Thymus (tissue), 11 donors: ENCODE measurements around the gene RPS29. TPM values are rescaled to one million over a fixed set of nuclear protein-coding genes. Genes with fewer than 3 reads are reported as not detected.
"Not testable (repeated sequence)": the region's sequence is repeated elsewhere in the genome, so short reads cannot be mapped to it uniquely, and the experiment has no call there.

ENCODE experiments used
- DNase-seq, 9 donors: peaks; one replicate each; pipeline ENCODE4 v3.0.0-alpha.2; 2013; ENCODE audit warnings: low spot score in 9 of 9, low read depth in 6 of 9, missing footprints in 1 of 9
- H3K27ac ChIP-seq, 2 donors: one replicate each; pipeline ENCODE4 v1.5.1; 2013; ENCODE audit warnings: control low read depth in 1 of 2, low read depth in 1 of 2, low read length in 1 of 2, mild to moderate bottlenecking in 1 of 2, moderate library complexity in 1 of 2
- H3K27me3 ChIP-seq, 2 donors: one replicate each; pipeline ENCODE4 v1.5.1; 2013; ENCODE audit warnings: low read length in 1 of 2; ENCODE audit not compliant: control insufficient read depth in 2 of 2, insufficient read depth in 1 of 2
- H3K36me3 ChIP-seq, 2 donors: one replicate each; pipeline ENCODE4 v1.5.1; 2013; ENCODE audit warnings: low read length in 1 of 2, mild to moderate bottlenecking in 1 of 2, moderate library complexity in 1 of 2; ENCODE audit not compliant: control insufficient read depth in 2 of 2, insufficient read depth in 2 of 2
- H3K4me1 ChIP-seq, 2 donors: one replicate each; pipeline ENCODE4 v1.5.1; 2013; ENCODE audit warnings: low read length in 2 of 2; ENCODE audit not compliant: control insufficient read depth in 2 of 2, insufficient read depth in 2 of 2
- H3K4me3 ChIP-seq, 2 donors: one replicate each; pipeline ENCODE4 v1.5.1; 2013; ENCODE audit warnings: low read length in 2 of 2, control low read depth in 1 of 2, mild to moderate bottlenecking in 1 of 2
- H3K9me3 ChIP-seq, 2 donors: one replicate each; pipeline ENCODE4 v1.5.1; 2013; ENCODE audit warnings: low read length in 1 of 2, mild to moderate bottlenecking in 1 of 2; ENCODE audit not compliant: control insufficient read depth in 2 of 2, insufficient read depth in 1 of 2
- WGBS: extraction: QIAGEN DNeasy Blood & Tissue Kit; methylation state at CpG from one replicate; pipeline ENCODE4 v1.1.7; 2013; 5-methylcytosine and 5-hydroxymethylcytosine counted together
- polyA plus RNA-seq: library from polyadenylated mRNA; stranded (reverse); fragments of 200-250 nt; gene quantifications from one replicate; pipeline ENCODE4 v1.2.3, GENCODE V29; 2013
- total RNA-seq: library from RNA; stranded (reverse); fragments of 120-200 nt; gene quantifications from one replicate; pipeline ENCODE4 v1.2.4, GENCODE V29; 2013
- donor health status: healthy.

The RPS29 gene
- total and polyA plus RNA-seq, 2 donors = 5,388 to 6,328 TPM

DNA sequence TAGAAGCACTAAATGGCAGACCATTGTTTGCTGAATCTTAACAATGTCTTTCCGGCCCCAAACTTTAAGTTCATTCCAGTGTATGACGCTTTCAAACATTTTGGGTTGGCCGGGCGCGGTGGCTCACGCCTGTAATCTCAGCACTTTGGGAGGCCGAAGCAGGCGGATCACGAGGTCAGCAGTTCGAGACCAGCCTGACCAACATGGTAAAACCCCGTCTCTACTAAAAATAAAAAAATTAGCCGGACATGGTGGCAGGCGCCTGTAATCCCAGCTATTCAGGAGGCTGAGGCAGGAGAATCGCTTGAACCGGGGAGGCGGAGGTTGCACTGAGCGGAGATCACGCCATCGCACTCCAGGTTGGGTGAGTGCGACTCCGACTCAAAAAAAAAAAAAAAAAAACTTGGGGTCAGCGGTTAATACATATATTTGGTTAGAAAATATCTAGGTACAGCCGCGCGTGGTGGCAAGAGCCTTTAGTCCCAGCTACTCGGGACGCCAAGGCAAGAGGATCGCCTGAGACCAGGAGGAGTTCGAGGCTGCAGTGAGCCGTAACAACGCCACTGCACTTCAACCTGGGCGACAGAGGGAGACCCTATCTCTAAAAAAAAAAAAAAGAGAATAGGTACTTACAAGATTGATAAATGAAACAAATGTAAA lies 1.1 kb downstream of the RPS29 start:
- peaks cover 11 to 16% of the 10 kb centered on the region in 2 donors for H3K4me1 ChIP-seq
- WGBS = 22% methylated on average over 32 of the region's 32 CpGs
- H3K36me3 ChIP-seq = peaks cover 13 to 26% of the 10 kb centered on the region in 2 donors
- H3K27ac ChIP-seq = peak overlapping the region in 1 of 2 donors; percentile 98
- peak in 2 of 9 donors; percentile 19 to 47 for DNase-seq
- not testable (repeated sequence) for H3K27me3 ChIP-seq, H3K9me3 ChIP-seq
- peak overlapping the region; percentile 90 to 95 for H3K4me3 ChIP-seq

DNA sequence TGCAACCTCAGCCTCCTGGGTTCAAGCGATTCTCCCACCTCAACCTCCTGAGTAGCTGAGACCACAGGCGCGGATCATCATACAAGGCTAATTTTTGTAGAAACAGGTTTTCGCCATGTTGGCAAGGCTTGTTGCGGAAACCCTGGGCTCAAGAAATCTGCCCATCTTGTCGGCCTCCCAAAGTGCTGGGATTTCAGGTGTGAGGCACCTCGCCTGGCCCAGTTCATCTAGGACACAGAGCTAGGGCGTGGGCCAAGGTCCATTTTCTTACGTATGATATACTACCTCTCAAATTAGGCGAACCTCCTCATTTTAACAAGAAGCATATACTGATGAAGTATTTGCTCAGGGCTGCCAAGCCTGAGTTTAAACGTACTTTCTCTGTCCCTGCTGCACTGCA lies 2.1 kb downstream of the RPS29 start:
- H3K9me3 ChIP-seq = no peaks in the 10 kb centered on the region
- 95% methylated on average over 11 of the region's 11 CpGs for WGBS
- peaks cover 11 to 16% of the 10 kb centered on the region in 2 donors for H3K4me1 ChIP-seq
- H3K4me3 ChIP-seq = peak overlapping the region in 1 of 2 donors; percentile 11
- peaks cover 13 to 26% of the 10 kb centered on the region in 2 donors for H3K36me3 ChIP-seq
- H3K27me3 ChIP-seq = no peaks in the 10 kb centered on the region
- no peak overlapping the region for H3K27ac ChIP-seq
- no peak for DNase-seq

DNA sequence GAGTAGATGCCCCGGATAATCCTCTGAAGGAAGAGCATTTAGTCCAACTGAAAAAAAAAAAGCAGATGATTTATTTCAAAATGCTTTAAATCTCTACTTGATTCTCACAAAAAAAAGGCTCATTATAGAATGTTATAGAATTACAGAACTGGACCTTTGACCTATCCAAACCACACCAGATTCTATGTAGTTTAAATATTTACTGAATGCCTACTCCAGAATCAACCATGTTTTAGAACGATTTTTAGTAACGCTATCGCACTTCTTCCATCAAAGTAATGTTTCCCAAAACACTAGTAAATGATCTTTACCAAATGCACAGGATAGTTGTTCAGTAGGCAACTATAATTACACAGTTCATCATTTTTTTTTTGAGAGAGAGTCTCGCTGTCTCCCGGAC lies 2.6 kb downstream of the RPS29 start:
- no peaks in the 10 kb centered on the region for H3K9me3 ChIP-seq
- H3K36me3 ChIP-seq = peaks cover 13 to 26% of the 10 kb centered on the region in 2 donors
- no peaks in the 10 kb centered on the region for H3K27me3 ChIP-seq
- WGBS = 96% methylated on average over 6 of the region's 6 CpGs
- no peak overlapping the region for H3K4me3 ChIP-seq
- no peak overlapping the region for H3K27ac ChIP-seq
- peaks cover 11 to 16% of the 10 kb centered on the region in 2 donors for H3K4me1 ChIP-seq
- DNase-seq = no peak

DNA sequence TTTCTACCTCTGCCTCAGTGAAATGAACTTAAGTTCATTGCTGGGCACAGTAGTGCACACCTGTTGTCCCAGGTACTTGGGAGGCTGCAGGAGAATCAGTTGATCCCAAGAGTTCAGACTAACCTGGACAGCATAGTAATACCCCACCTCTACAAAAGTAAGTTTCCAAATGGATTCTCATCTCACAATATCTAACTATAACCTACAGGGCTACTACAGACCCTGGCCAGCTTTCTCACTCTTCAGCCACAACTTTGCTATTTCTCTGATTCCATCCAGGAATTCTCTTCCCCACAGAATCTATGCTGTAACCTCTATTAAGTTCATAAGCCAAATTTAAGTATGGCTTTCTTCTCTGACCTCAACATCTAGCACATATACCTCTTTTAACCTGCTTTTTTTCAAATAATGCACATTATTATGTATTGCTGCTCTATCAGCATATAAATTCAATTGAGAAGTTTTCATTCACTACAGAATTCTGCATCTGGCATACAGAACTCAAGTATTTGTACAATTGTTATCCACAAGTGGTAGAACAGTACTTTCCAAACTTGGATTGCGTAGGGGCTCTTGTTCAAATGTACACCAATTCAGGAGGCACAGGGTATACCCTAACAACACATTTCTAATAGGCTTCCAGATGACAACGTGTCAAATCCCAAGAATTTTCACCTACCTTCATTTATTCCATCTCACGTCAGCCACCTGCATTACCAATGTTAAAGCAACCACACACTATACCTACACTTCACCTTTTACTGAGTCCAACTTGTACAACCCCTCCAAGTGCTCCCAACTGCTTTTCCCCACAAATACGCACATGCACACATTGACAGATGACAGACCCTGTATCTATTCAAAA lies 3.8 kb downstream of the RPS29 start:
- H3K4me3 ChIP-seq = no peak overlapping the region
- DNase-seq = no peak
- 99% methylated on average over 4 of the region's 4 CpGs for WGBS
- H3K27ac ChIP-seq = no peak overlapping the region
- H3K36me3 ChIP-seq = peaks cover 18 to 32% of the 10 kb centered on the region in 2 donors
- no peaks in the 10 kb centered on the region for H3K27me3 ChIP-seq
- no peaks in the 10 kb centered on the region for H3K9me3 ChIP-seq
- peaks cover 11 to 16% of the 10 kb centered on the region in 2 donors for H3K4me1 ChIP-seq

DNA sequence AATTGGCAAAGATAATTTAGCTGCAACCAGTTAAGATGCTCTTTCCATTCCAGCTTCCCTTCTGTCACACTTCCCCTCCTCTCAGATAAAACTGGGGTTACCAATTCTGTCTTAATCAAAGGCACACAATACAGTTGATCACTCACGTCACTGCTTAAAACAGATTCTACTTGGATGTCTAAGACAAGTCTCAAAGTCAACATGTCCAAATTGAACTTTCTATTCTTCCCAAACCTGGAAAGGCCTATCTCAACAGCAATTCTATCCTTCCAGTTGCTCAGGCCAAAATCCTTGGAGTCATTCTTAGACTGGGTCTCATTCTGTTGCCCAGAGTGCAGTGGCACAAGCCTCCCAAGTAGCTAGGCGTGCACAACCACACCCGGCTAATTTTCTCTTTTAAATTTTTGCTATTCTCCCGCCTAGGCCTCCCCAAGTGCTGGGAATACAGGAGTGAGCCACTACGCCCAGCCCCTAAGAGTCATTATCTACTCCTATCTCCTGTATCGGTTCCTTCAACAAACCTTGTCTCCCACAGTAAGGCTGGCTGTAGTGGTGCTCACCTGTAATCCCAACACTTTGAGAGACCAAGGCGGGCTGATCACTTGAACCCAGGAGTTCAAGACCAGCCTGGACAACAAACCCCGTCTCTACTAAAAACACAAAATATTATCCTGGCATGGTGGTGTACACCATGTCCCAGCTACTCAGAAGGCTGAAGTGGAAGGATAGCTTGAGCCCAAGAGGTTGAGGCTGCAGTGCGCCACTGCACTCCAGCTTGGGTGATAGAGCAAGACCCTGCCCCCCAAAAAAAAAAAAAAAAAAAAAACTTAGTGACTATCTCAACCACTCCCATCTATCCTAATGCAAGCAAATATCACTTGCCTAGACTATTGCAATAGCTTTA lies 4.7 kb downstream of the RPS29 start:
- 86% methylated on average over 9 of the region's 9 CpGs for WGBS
- Histone ChIP-seq H3K4me1 (peaks cover 11 to 16% of the 10 kb centered on the region in 2 donors), H3K9me3 (no peaks in the 10 kb centered on the region)

DNA sequence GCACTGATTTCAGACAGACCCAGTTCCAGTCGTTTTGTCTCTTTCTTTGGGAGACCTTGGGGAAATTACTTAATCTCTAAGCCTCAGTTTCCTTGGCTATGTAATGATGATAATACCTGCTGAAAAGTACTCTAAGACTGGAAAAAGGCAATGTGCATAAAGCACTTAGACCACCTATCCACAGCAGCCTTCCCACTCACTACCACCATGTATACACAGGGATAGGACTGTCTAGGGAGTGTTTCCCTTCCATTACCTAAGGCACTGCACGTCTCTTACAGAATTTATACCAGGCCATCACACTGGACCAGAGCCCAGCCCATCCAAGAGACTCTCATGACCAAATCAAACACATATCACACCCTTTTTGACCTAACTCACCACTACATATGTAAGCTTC lies 6.3 kb downstream of the RPS29 start:
- no peak overlapping the region for H3K4me3 ChIP-seq
- no peak overlapping the region for H3K27ac ChIP-seq
- H3K4me1 ChIP-seq = peaks cover 8 to 16% of the 10 kb centered on the region in 2 donors
- no peaks in the 10 kb centered on the region for H3K9me3 ChIP-seq
- DNase-seq = no peak
- peaks cover 26 to 53% of the 10 kb centered on the region in 2 donors for H3K36me3 ChIP-seq
- 97% methylated on average over 2 of the region's 2 CpGs for WGBS
- no peaks in the 10 kb centered on the region for H3K27me3 ChIP-seq

More for the DNA sequence above, 4.7 kb downstream of the RPS29 start:
- H3K36me3 ChIP-seq = peaks cover 23 to 41% of the 10 kb centered on the region in 2 donors
- H3K27me3 ChIP-seq = no peaks in the 10 kb centered on the region
- H3K4me3 ChIP-seq = no peak overlapping the region
- DNase-seq = no peak
- no peak overlapping the region for H3K27ac ChIP-seq

DNA sequence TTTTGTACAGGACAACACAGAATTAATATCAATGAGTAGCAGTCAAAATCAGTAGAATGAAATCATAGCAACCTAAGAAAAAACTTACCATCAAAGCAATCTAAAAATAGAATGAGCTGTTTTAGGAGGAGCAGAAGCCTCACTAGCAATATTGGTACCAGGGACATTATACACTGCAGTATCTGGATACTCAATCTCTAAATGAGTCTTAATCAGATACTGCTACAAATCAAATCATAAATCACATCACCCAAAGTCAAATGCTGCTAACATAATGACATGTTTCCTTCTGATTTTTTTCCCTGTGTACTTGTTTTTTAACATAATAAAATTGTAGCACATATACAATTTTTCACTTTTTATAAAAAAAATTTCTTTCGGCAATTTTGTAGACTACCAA lies 8.0 kb downstream of the RPS29 start:
- 98% methylated on average over 1 of the region's 1 CpG for WGBS
- no peak overlapping the region for H3K4me3 ChIP-seq
- no peak overlapping the region for H3K27ac ChIP-seq
- no peaks in the 10 kb centered on the region for H3K27me3 ChIP-seq
- H3K4me1 ChIP-seq = peaks cover 0 to 6% of the 10 kb centered on the region in 2 donors
- DNase-seq = no peak
- no peaks in the 10 kb centered on the region for H3K9me3 ChIP-seq
- H3K36me3 ChIP-seq = peaks cover 24 to 45% of the 10 kb centered on the region in 2 donors

DNA sequence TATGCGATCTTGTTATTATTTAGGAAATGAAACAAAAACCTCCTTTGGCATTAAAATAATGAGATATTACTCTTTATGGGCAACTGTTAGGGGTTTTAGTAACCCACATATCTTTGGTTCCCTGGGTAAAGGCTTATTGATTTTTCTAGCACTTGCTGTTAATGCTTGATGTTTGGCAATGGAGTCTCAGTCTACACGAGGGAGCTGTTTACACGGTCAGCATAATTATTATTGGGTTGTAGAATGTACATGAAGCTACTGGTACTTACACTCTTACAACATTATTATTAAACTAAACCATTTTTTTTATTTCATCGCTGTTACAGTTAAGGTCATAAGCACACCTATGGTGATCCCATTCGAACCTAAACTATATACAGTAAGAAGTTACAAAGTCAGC lies 12.1 kb downstream of the RPS29 start:
- DNase-seq = no peak
- no peak overlapping the region for H3K4me3 ChIP-seq
- H3K9me3 ChIP-seq = peaks cover 1 to 2% of the 10 kb centered on the region in 2 donors
- no peak overlapping the region for H3K27ac ChIP-seq
- peaks cover 17 to 33% of the 10 kb centered on the region in 2 donors for H3K36me3 ChIP-seq
- H3K4me1 ChIP-seq = no peaks in the 10 kb centered on the region
- WGBS = 97% methylated on average over 5 of the region's 5 CpGs
- H3K27me3 ChIP-seq = no peaks in the 10 kb centered on the region
